ENCODE data around the gene VSTM4.

GRCh38 chr10:49021685-49022084, 93.6 kb downstream of the VSTM4 start:
- TF ChIP-seq EZH2 (IDR thresholded peaks at IDR 0.05; ENCODE audit: low read length, missing control alignments) (no peak), CTCF (conservative IDR thresholded peaks at IDR 0.05 in 1 of 2, IDR thresholded peaks at IDR 0.05 in 1 of 2; ENCODE audit: low read depth in 1 of 2, low read length in 2 of 2) (no peak)
